K562 (cell line): Measurements from ENCODE around the gene TTC9C. TPM values are rescaled to one million over a fixed set of nuclear protein-coding genes. Genes with fewer than 3 reads are reported as not detected.

Experiments
- ATAC-seq: fragments of 200-7000 bp; cut with Tn5 transposase; 3 replicates; pipeline ENCODE4 v1.9.1; 2020; ENCODE audit warnings: moderate library complexity
- Bru-seq: library from RNA; stranded (reverse); fragments of 400-500 nt; gene quantifications from one replicate; lab custom pipeline; 2021; lab: Mats Ljungman, UMichigan
- BruChase-seq, 2 experiments: library from RNA; stranded (reverse); fragments of 400-500 nt; gene quantifications; one replicate each; lab custom pipeline; 2021; lab: Mats Ljungman, UMichigan
- BruUV-seq: library from RNA; stranded (reverse); fragments of 400-500 nt; replicated peaks from 2 replicates; lab custom pipeline; 2021; lab: Mats Ljungman, UMichigan
- CTCF ChIA-PET: fragments of 300-600 bp; formaldehyde crosslinking; extraction: SDS; loops from one replicate; lab custom pipeline; 2021; ENCODE audit warnings: low intra/inter-chr PET ratio; lab: Yijun Ruan, JAX
- POLR2A ChIA-PET: fragments of 300-600, 350-650 bp; sonication (Branson Sonifier 250); formaldehyde crosslinking; extraction: SDS; loops from one replicate; lab custom pipeline; 2021; ENCODE audit warnings: antibody characterized with exemption, inconsistent platforms; lab: Yijun Ruan, JAX
- DNase-seq, 4 experiments: peaks; one replicate each; pipeline versions ENCODE4 v3.0.0 to v3.0.0-alpha.2; 2011 to 2018; ENCODE audit warnings: low spot score in 3 of 4, mixed read lengths in 3 of 4; ENCODE audit errors: extremely low read depth in 1 of 4
- FAIRE-seq: peaks from 2 replicates; lab custom pipeline; 2011; peaks lifted over from hg19 to GRCh38; lab: Jason Lieb, UNC
- H2AFZ ChIP-seq: 2 replicates; pipeline ENCODE4 v1.6.0; 2011; ENCODE audit warnings: low read depth, low read length, control low read depth, inconsistent platforms
- H3K27ac ChIP-seq: fragments of 200-600 bp; 3 replicates; pipeline ENCODE4 v1.8.0; 2011; ENCODE audit warnings: low read depth, mild to moderate bottlenecking, control low read depth, inconsistent platforms, low read length, moderate library complexity, mixed read lengths; ENCODE audit errors: extremely low read depth
- H3K27me3 ChIP-seq, 2 experiments: fragments of 300-600 bp in 1 of 2; 2 replicates in 1 of 2; 3 replicates in 1 of 2; pipeline versions ENCODE4 v1.6.0 to v1.8.0; 2011; ENCODE audit warnings: inconsistent platforms in 2 of 2, low read length in 2 of 2, mild to moderate bottlenecking in 1 of 2, mixed read lengths in 1 of 2, moderate library complexity in 1 of 2; ENCODE audit not compliant: control insufficient read depth in 2 of 2, insufficient read depth in 2 of 2
- H3K36me3 ChIP-seq: fragments of 300-600 bp; 3 replicates; pipeline ENCODE4 v1.8.0; 2011; ENCODE audit warnings: mild to moderate bottlenecking, low read length, inconsistent platforms; ENCODE audit not compliant: control insufficient read depth, insufficient read depth
- H3K4me1 ChIP-seq, 2 experiments: fragments of 200-600 bp in 1 of 2; replicated peaks in 1 of 2; 2 replicates in 1 of 2; 3 replicates in 1 of 2; pipeline versions ENCODE4 v1.5.1 to v1.8.0; 2011; ENCODE audit warnings: inconsistent platforms in 2 of 2, low read length in 2 of 2, mild to moderate bottlenecking in 1 of 2, mixed read lengths in 1 of 2, moderate library complexity in 1 of 2; ENCODE audit not compliant: control insufficient read depth in 2 of 2, insufficient read depth in 2 of 2
- H3K4me2 ChIP-seq: 2 replicates; pipeline ENCODE4 v1.6.1; 2011; ENCODE audit warnings: low read length, control low read depth, inconsistent platforms, mixed read lengths; ENCODE audit not compliant: insufficient read depth
- H3K4me3 ChIP-seq: fragments of 200-600 bp; sonication (generic), shearing (Covaris generic); 2 replicates; pipeline ENCODE4 v1.5.1; 2016; ENCODE audit warnings: control low read depth, inconsistent platforms
- H3K79me2 ChIP-seq: fragments of 200-600 bp; 3 replicates; pipeline ENCODE4 v1.8.0; 2011; ENCODE audit warnings: low read length, inconsistent platforms; ENCODE audit not compliant: control insufficient read depth, insufficient read depth
- H3K9ac ChIP-seq, 2 experiments: 2 replicates each; pipeline versions ENCODE4 v1.6.0 to v1.6.1; 2011; ENCODE audit warnings: low read depth in 2 of 2, low read length in 2 of 2, control low read depth in 1 of 2, inconsistent platforms in 1 of 2, mild to moderate bottlenecking in 1 of 2, mixed read lengths in 1 of 2; ENCODE audit not compliant: insufficient read depth in 1 of 2
- H3K9me1 ChIP-seq: one replicate; pipeline ENCODE4 v1.6.0; 2011; ENCODE audit warnings: inconsistent platforms, mild to moderate bottlenecking, low read length, moderate library complexity; ENCODE audit not compliant: control insufficient read depth, insufficient read depth
- H3K9me3 ChIP-seq: replicated peaks from 2 replicates; pipeline ENCODE4 v1.5.1; 2011; ENCODE audit warnings: low read depth, low read length, inconsistent platforms; ENCODE audit not compliant: control insufficient read depth, insufficient read depth
- H4K20me1 ChIP-seq: replicated peaks from 2 replicates; pipeline ENCODE4 v1.6.1; 2011; ENCODE audit warnings: low read length, inconsistent platforms, mixed read lengths; ENCODE audit not compliant: control insufficient read depth, insufficient read depth
- BCL6 ChIP-seq: fragments of 250-450 bp; sonication (Bioruptor Pico); IDR thresholded peaks from 2 replicates; pipeline ENCODE4 v1.4.0; 2020
- BRD4 ChIP-seq: fragments of 200-600 bp; sonication (generic); IDR thresholded peaks from 2 replicates; pipeline ENCODE4 v1.6.1; 2017; ENCODE audit warnings: inconsistent platforms
- CEBPB ChIP-seq: fragments of 450-650 bp; IDR thresholded peaks from 2 replicates; pipeline ENCODE4 v1.6.1; 2016; ENCODE audit warnings: missing genetic modification characterization, missing compliant biosample characterization
- HDAC8 ChIP-seq: fragments of 450-650 bp; IDR thresholded peaks from 2 replicates; pipeline ENCODE4 v1.6.1; 2016; ENCODE audit warnings: mild to moderate bottlenecking, missing genetic modification characterization, moderate library complexity, missing compliant biosample characterization
- KDM4B ChIP-seq, 2 experiments: fragments of 450-650 bp in 1 of 2; sonication (generic) in 1 of 2; IDR thresholded peaks; 2 replicates each; pipeline ENCODE4 v1.6.1; 2016 to 2017; ENCODE audit warnings: borderline replicate concordance in 2 of 2, antibody characterized with exemption in 1 of 2, low read depth in 1 of 2, mild to moderate bottlenecking in 1 of 2
- MYNN ChIP-seq, 2 experiments: sonication (generic); formaldehyde crosslinking in 1 of 2; IDR thresholded peaks; 2 replicates each; pipeline versions ENCODE4 v1.5.0 to v1.6.1; 2016 to 2020; ENCODE audit warnings: antibody characterized with exemption in 1 of 2, missing genetic modification reagents in 1 of 2
- NCOR1 ChIP-seq: fragments of 450-650 bp; IDR thresholded peaks from 2 replicates; pipeline ENCODE4 v1.6.1; 2016; ENCODE audit warnings: mild to moderate bottlenecking, moderate library complexity
- NONO ChIP-seq, 2 experiments: fragments of 200-400 bp in 1 of 2; fragments of 450-650 bp in 1 of 2; formaldehyde crosslinking in 1 of 2; IDR thresholded peaks; 2 replicates each; pipeline ENCODE4 v1.6.1; 2017; ENCODE audit warnings: low read depth in 2 of 2, mild to moderate bottlenecking in 2 of 2, moderate library complexity in 2 of 2, low read length in 1 of 2
- PHB2 ChIP-seq: fragments of 450-650 bp; IDR thresholded peaks from 2 replicates; pipeline ENCODE4 v1.6.1; 2017; ENCODE audit warnings: low read depth
- RAD21 ChIP-seq, 2 experiments: fragments of 250-450 bp in 1 of 2; fragments of 450-650 bp in 1 of 2; sonication (Bioruptor Pico) in 1 of 2; formaldehyde crosslinking in 1 of 2; IDR thresholded peaks in 1 of 2; conservative IDR thresholded peaks in 1 of 2; 2 replicates each; pipeline versions ENCODE4 v1.4.0 to v1.8.0; 2020 to 2022; ENCODE audit warnings: mild to moderate bottlenecking in 2 of 2, moderate library complexity in 1 of 2
- WGBS: fragments of 100-300 bp; shearing (Covaris generic); methylation state at CpG from one replicate; pipeline ENCODE4 v1.1.6; 2016; ENCODE audit warnings: low coverage, mixed read lengths; ENCODE audit not compliant: insufficient coverage; ENCODE audit errors: missing lambda C conversion rate; 5-methylcytosine and 5-hydroxymethylcytosine counted together
- in situ Hi-C: fragments of 300-500 bp; cut with MboI; formaldehyde crosslinking; loops from 4 replicates; pipeline ENCODE4 v1.15.0; 2018; ENCODE audit warnings: inconsistent platforms, mixed read lengths
- intact Hi-C: fragments of 100-400 bp; cut with micrococcal nuclease; formaldehyde crosslinking; loops from 2 replicates; pipeline ENCODE4 v1.14.2; 2022
- long read RNA-seq, 3 experiments: library from polyadenylated mRNA in 2 of 3; library from RNA in 1 of 3; unstranded in 2 of 3; stranded (forward) in 1 of 3; transcript quantifications; one replicate each; pipeline ENCODE4 v2.0.0, GENCODE V29; 2019 to 2022
- polyA minus RNA-seq, 3 experiments: library from RNA; depleted of rRNA, polyadenylated mRNA; stranded (reverse); fragments of >200 nt; gene quantifications; 2 replicates each; pipeline ENCODE4 v1.2.3, GENCODE V29; 2011
- polyA plus RNA-seq, 8 experiments: library from polyadenylated mRNA; depleted of rRNA in 4 of 8; stranded (reverse) in 5 of 8; unstranded in 3 of 8; fragments of >200 nt; fragmentation: Nextera tagmentation in 2 of 8; fragmentation: Illumina TruSeq in 1 of 8; extraction: Ambion mirVana in 2 of 8; extraction: Trizol in 1 of 8; gene quantifications; 2 replicates each; pipeline versions ENCODE4 v1.2.1 to v1.2.3, GENCODE V29; 2011 to 2014; ENCODE audit warnings: inconsistent platforms in 1 of 8, missing spikeins in 1 of 8
- total RNA-seq, 7 experiments: library from RNA; depleted of rRNA in 6 of 7; stranded (reverse); fragments of >200 nt in 6 of 7; fragmentation: Illumina TruSeq in 2 of 7; extraction: Trizol in 2 of 7; gene quantifications; 2 replicates each; pipeline versions ENCODE4 v1.2.1 to v1.2.3, GENCODE V29; 2011 to 2021; ENCODE audit warnings: low replicate concordance in 1 of 7

The TTC9C gene, protein sequence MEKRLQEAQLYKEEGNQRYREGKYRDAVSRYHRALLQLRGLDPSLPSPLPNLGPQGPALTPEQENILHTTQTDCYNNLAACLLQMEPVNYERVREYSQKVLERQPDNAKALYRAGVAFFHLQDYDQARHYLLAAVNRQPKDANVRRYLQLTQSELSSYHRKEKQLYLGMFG
- total RNA-seq (2011; cell fraction: chromatin; rRNA removed; ENCODE audit: low replicate concordance): 26.7 and 28.7 TPM in 2 replicates
- 19.0 and 21.8 TPM in 2 replicates for total RNA-seq (2011; cell fraction: nucleolus; rRNA removed)
- total RNA-seq (2011; cell fraction: nucleoplasm; rRNA removed): 33.8 and 55.3 TPM in 2 replicates
- total RNA-seq (2014; rRNA removed): 33.7 and 39.6 TPM in 2 replicates
- 27.7 and 36.3 TPM in 2 replicates for total RNA-seq (2014; rRNA removed; fragmentation: Illumina TruSeq; extraction: Trizol)
- 38.3 TPM in 2 replicates for total RNA-seq (2015; rRNA removed; fragmentation: Illumina TruSeq; extraction: Trizol)
- total RNA-seq (2021): 34.0 and 35.1 TPM in 2 replicates
- polyA plus RNA-seq (2011; rRNA removed): 37.1 and 42.8 TPM in 2 replicates
- 23.7 and 39.7 TPM in 2 replicates for polyA plus RNA-seq (2011; cell fraction: cytosol; rRNA removed)
- polyA plus RNA-seq (2011; cell fraction: nucleus; rRNA removed): 30.6 and 32.5 TPM in 2 replicates
- 38.9 and 42.1 TPM in 2 replicates for polyA plus RNA-seq (2012)
- polyA plus RNA-seq (2014; fragmentation: Illumina TruSeq; extraction: Trizol): 48.8 and 51.2 TPM in 2 replicates
- polyA plus RNA-seq (2014; fragmentation: Nextera tagmentation; extraction: Ambion mirVana): 10 to 100 TPM; 56.5 to 59.0 TPM
- 32.8 and 44.6 TPM in 2 replicates for polyA plus RNA-seq (2014; rRNA removed)
- 18.1 and 21.0 TPM in 2 replicates for polyA minus RNA-seq (2011; rRNA and poly(A)+ RNA removed)
- polyA minus RNA-seq (2011; cell fraction: cytosol; rRNA and poly(A)+ RNA removed): 14.7 and 15.4 TPM in 2 replicates
- polyA minus RNA-seq (2011; cell fraction: nucleus; rRNA and poly(A)+ RNA removed): 7.7 and 10.4 TPM in 2 replicates
- percentile 68 among the genes with signal in this experiment for Bru-seq, nascent RNA
- percentile 75 among the genes with signal in this experiment for BruChase-seq, experiment 1, labeled RNA remaining after a 2-hour chase
- BruChase-seq, experiment 2, labeled RNA remaining after a 6-hour chase: percentile 78 among the genes with signal in this experiment
- long read RNA-seq, experiment 1, transcript TTC9C-202 (3 exons, 1,080 nt): major isoform, 12 of 23 reads
- long read RNA-seq, experiment 1, partial matches to known transcripts: 3 of 23 reads
- long read RNA-seq, experiment 1, other reads (novel, unspliced or antisense): 4 of 23 reads
- long read RNA-seq, experiment 2, transcript TTC9C-206 (1 exons, 346 nt): major isoform, 5 of 15 reads
- long read RNA-seq, experiment 2, partial matches to known transcripts: 1 of 15 reads
- long read RNA-seq, experiment 2, other reads (novel, unspliced or antisense): 1 of 15 reads
- long read RNA-seq, experiment 3, transcript TTC9C-202 (3 exons, 1,080 nt): major isoform, 6 of 12 reads
- long read RNA-seq, experiment 3, transcript TTC9C-205 (4 exons, 858 nt): minor isoform, 5 of 12 reads
- long read RNA-seq, experiment 3, partial matches to known transcripts: 0 of 12 reads
- long read RNA-seq, experiment 3, other reads (novel, unspliced or antisense): 1 of 12 reads

DNA sequence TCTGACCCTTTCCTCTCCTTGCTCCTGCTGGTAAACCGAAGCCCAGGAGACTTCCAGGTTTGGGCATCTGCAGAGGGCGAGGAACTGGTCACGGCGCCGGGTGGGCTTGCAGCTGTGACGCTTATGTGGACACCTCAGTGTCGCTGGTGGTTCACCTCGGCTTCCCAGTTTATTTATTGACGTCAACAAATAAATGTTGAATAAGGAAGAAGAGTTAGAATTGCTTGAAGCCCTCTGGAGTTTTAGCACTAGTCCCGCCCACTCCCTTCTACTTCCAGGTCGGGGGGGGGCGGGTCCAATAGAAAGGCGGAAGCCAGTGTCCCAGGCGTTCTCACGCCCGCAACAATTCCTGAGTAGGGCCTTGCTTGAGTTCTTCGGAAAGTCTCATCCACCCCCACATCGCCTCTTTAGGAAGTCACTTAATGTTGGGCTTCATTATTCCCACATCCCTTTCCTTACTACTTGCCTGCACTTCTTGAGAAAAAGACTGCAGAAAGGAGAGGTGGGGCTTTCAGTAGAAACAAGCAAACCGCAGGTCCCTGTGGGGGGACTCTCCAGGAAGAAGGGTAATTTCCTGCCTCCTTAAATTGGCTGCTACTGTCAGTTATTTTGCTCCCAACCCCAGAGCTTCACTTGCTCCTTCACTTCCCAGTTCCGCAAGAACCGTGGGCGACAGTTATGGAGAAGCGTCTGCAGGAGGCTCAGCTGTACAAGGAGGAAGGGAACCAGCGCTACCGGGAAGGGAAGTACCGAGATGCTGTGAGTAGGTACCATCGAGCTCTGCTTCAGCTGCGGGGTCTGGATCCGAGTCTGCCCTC is at the start of gene TTC9C:
Gene TTC9C (plus strand): TSS at position 316 of the 818 bp plus-strand sequence. CDS start 363 bp downstream, at position 679.
- Histone ChIP-seq H3K79me2 (peaks cover 65% of the 10 kb centered on the region), H3K9me3 (no peaks in the 10 kb centered on the region), H3K27me3 (no peaks in the 10 kb centered on the region), H2AFZ (peak within 1 kb of the TSS; percentile 100), H3K9me1 (no peaks in the 10 kb centered on the region), H3K9ac (peak within 1 kb of the TSS; percentile 98 to 100), H3K4me2 (peak within 1 kb of the TSS; percentile 100), H3K36me3 (peaks cover 49% of the 10 kb centered on the region), H4K20me1 (peaks cover 6% of the 10 kb centered on the region; the same call in 1 of the 2 replicates), H3K4me3 (peak within 1 kb of the TSS; percentile 90), H3K4me1 (peaks cover 13 to 19% of the 10 kb centered on the region in 2 experiments; a peak in 4 of 5 replicates), H3K27ac (peak within 1 kb of the TSS; percentile 99)
- BruUV-seq: TSS peak; percentile 83
- under 1% methylated on average over 29 of the region's 29 CpGs for WGBS
- ATAC-seq: peak; percentile 71
- FAIRE-seq: peak; percentile 68
- POLR2A ChIA-PET: interaction anchor here (0.6 to 4.5 kb wide), 18 partner anchors 14 to 183 kb away, joined by 3 to 31 read pairs (median 5); partner anchors contain the start of genes BSCL2, C11orf98, CSKMT and GNG3
- in situ Hi-C loops: no loop called here
- DNase-seq: peak; percentile 82 to 90 (median 83)
- intact Hi-C loops: loop anchor here (5.0 to 10.0 kb wide), 4 partner anchors 34 to 136 kb away; partner anchors contain the start of genes POLR2G and TUT1
- CTCF ChIA-PET: interaction anchor here (1.1 kb wide), 1 partner anchor 59 kb away, joined by 4 read pairs; the partner anchor contains the start of gene TMEM179B
- TF ChIP-seq BRD4: 0 out of 2 replicates have a peak, but pooled peaks have one; percentile 38
- 0 out of 2 replicates have a peak, but pooled peaks have one; percentile 19 for TF ChIP-seq NCOR1
- TF ChIP-seq RAD21 (CRISPR knock-in tag; conservative IDR thresholded peaks at IDR 0.05 in 1 of 2, IDR thresholded peaks at IDR 0.05 in 1 of 2): no peak
- TF ChIP-seq BCL6: no peak
- TF ChIP-seq HDAC8 (tag): no peak
- TF ChIP-seq MYNN (IDR thresholded peaks at IDR 0.05): no peak
- TF ChIP-seq MYNN (CRISPR knock-in tag; IDR thresholded peaks at IDR 0.05): no peak
- no peak for TF ChIP-seq KDM4B (IDR thresholded peaks at IDR 0.05; ENCODE audit: borderline replicate concordance in 2 of 2, low read depth in 1 of 2)
- TF ChIP-seq NONO (IDR thresholded peaks at IDR 0.05; ENCODE audit: low read depth in 2 of 2, low read length in 1 of 2): 0 out of 4 replicates have a peak, but pooled peaks of 1 of the 2 experiments have one; percentile 54
- no peak for TF ChIP-seq PHB2
- TF ChIP-seq CEBPB (tag): peak; percentile 5; the same call in 1 of the 2 replicates
